GM19468 (cell line): ENCODE results near the gene DIAPH3.
A peak's percentile ranks its signal among the peaks of the same experiment; 100 is the strongest.

ENCODE experiments used
- ATAC-seq: cut with Tn5 transposase; IDR thresholded peaks from one replicate; pipeline ENCODE4 v1.9.1; 2021; ENCODE audit warnings: mild to moderate bottlenecking, moderate library complexity, moderate number of reproducible peaks; ENCODE audit not compliant: unreplicated experiment; ENCODE audit errors: extremely low read depth

Gene DIAPH3

GRCh38 chr13:59746291-59746962, 417.3 kb downstream of the DIAPH3 start:
- ATAC-seq, result no peak

- ATAC-seq, result peak; percentile 36
These were observed 418.3 kb downstream of the DIAPH3 start for GRCh38 chr13:59745392-59745788.

GRCh38 chr13:59744747-59745391, 418.9 kb downstream of the DIAPH3 start:
- no peak for ATAC-seq

GRCh38 chr13:59743195-59743594, 420.5 kb downstream of the DIAPH3 start:
- ATAC-seq, result no peak

GRCh38 chr13:59742467-59742866, 421.3 kb downstream of the DIAPH3 start:
- no peak for ATAC-seq

- no peak for ATAC-seq
These were observed 424.8 kb downstream of the DIAPH3 start for GRCh38 chr13:59738921-59739320.

- ATAC-seq, result peak; percentile 100
These were observed 429.3 kb downstream of the DIAPH3 start for GRCh38 chr13:59734393-59734792.

GRCh38 chr13:59733744-59734143, 430.0 kb downstream of the DIAPH3 start:
- ATAC-seq, result no peak

- ATAC-seq, result no peak
These were observed 433.7 kb downstream of the DIAPH3 start for GRCh38 chr13:59730026-59730425.

GRCh38 chr13:59728896-59729545, 434.7 kb downstream of the DIAPH3 start:
- ATAC-seq, result no peak

GRCh38 chr13:59721926-59722910, 441.5 kb downstream of the DIAPH3 start:
- no peak for ATAC-seq

GRCh38 chr13:59715611-59716010, 448.1 kb downstream of the DIAPH3 start:
- ATAC-seq, result no peak

GRCh38 chr13:59710996-59711701, 452.6 kb downstream of the DIAPH3 start:
- no peak for ATAC-seq

- no peak for ATAC-seq
These were observed 453.3 kb downstream of the DIAPH3 start for GRCh38 chr13:59710416-59710815.

GRCh38 chr13:59706101-59706976, 457.4 kb downstream of the DIAPH3 start:
- no peak for ATAC-seq

GRCh38 chr13:59702269-59702668, 461.5 kb downstream of the DIAPH3 start:
- ATAC-seq, result no peak

GRCh38 chr13:59701261-59701660, 462.5 kb downstream of the DIAPH3 start:
- ATAC-seq, result no peak

- no peak for ATAC-seq
These were observed 463.4 kb downstream of the DIAPH3 start for GRCh38 chr13:59700281-59700680.

GRCh38 chr13:59696271-59696670, 467.5 kb downstream of the DIAPH3 start:
- ATAC-seq, result no peak
